HG03139 (cell line): ENCODE results near the gene NEDD1.

Experiments used
- ATAC-seq: cut with Tn5 transposase; IDR thresholded peaks from one replicate; pipeline ENCODE4 v1.9.1; 2021; ENCODE audit not compliant: unreplicated experiment

Gene NEDD1

DNA sequence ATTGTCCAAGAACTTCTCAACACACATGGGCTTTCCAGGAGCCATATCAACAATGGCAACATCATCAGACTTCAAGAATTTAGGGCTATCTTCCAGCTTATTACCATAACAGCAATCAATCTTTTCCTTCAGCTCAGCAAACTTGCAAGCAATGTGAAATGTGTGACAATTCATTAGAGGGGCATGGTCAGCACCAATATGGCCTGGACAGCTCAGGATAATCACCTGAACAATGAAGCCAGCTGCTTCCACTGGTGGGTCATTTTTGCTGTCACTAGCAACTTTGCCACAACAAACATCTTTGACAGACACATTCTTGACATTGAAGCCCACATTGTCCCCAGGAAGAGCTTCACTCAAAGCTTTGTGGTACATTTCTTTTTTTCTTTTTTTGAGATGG lies 5.9 kb upstream of the NEDD1 start:
- ATAC-seq: no peak

DNA sequence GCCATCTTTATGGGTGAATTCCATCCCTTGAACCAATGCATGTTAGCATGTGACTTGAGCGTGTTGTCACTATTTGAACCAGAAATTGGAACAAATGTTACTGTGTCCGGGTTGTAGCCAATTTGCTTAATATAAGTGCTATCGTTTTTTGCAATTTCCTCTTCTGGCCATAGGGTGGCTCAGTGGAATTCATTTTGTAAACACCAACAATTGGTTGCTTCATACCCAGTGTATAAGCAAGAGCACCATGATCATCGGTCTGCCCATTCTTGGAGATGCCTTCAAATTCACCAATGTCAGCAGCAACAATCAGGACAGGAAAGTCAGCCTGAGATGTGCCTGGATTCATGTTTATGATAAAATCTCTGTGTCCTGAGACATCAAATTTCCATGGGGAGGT lies 5.0 kb upstream of the NEDD1 start:
- no peak for ATAC-seq

DNA sequence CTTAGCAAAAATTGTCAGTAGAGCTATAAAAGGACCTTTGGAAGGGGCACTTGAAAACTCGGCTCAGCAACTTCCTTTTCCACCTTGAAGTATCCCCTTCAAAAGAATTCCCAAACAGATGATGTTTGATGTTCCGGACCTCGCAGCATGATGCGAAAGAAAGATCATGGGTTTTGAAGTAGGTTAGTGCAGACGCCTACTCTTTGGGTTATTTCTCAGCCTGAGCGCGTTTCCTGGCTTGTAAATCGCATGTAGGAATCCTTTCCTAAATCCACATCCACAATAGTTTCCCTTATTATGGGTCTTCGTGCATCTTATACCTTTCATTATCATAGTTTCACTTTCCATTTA lies 584 bp upstream of the NEDD1 start:
- ATAC-seq: no peak

DNA sequence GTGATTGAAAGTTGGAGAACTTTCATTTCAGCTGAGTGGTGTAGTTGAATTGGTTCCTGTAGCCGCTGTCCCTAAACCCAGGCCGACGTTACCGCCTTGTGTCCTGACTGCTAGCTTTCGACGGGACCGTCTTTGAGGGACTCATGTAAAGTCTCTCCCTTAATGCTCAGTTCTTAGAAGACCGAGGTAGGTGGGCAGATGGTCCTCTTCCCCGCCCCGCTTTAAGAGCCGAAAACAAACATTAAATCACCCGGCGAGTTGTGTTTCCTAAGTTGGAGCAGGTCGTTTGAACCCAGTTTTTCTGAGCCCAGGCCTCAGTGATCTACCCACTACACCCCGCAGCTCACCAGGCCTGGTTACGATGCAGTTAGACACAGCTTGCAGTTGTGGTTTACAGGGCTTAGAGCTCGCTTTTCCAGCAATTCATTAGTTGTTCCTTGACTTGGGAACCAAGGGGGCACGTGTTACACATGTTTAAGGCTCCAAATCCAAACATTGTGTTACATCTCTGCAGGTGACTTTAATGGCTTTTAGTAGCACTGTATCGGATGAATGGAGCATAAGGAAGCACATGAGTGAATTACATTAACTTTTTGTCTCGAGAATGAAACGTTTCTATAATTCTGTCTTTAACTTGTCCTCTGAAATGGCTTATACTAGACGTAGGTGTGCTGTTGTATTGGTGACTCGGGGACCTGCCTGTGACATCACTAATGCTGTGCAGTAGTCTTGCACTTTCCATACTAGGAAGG lies 790 bp downstream of the NEDD1 start:
- ATAC-seq: peak; percentile 12

- ATAC-seq: no peak
These were observed 1.3 kb downstream of the NEDD1 start for GRCh38 chr12:96908423-96908675.

DNA sequence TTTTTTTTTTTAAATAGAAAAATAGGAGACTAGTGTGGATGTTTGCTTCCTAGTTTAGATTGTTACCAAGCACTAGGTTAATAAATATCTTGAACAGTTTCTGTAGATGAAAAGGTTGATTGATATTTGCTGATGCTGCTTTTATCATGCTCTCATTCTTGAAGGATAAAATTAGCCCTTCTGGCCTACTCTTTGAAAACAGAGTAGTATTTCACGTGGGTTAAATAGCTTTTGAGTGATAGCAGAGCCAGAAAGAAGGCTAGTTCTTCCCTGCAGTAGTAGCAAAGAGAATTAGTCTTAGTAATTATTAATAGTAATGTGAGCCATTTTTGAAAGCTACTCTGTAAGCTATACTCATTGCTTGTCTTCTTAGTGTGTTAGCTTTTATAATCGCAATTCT lies 5.2 kb downstream of the NEDD1 start:
- ATAC-seq: no peak

DNA sequence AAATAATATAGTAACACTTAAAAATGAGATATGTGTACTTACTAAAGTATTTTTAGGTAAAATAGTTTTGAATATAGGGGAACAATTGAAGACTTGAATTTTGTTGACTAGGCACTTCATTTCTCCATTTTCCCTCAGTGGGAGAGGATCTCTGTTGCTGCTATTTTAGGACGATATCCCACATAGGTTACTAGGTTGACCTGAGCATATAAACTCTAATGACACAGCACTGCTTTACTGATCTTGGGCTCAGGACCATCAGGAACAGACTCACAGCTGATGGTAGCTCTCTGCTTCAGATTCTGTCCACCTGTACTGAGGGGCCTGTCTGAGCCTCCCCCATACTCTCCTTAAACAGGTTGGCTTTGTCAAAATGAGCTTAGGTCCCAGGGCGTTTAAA lies 5.9 kb downstream of the NEDD1 start:
- no peak for ATAC-seq

DNA sequence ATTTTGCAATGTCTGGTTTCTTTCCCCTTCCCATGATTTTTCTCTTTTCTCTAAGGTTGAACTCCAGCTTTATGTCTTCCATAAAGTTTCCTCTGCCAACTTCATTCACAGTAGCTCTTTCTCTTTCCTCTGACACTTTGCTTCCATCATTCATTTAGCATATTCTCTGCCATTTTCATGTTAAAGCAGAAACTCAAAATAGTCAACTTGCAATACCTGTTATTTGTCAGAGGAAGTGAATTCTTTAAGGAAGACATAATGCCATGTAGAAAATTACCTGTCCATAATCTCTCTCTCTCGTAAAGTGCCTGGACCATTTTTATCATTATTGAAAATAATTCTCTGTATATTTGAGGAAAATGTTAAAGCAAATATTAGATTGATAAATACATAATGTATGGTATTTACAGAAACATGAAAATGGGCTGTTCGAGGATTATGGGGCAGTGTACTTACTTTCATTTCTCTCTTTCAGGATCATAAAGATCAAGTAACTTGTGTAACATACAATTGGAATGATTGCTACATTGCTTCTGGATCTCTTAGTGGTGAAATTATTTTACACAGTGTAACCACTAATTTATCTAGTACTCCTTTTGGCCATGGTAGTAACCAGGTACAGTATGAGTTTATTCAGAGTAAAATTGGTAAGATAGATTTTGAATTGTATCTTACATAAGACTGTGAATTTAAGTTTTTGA lies 12.6 kb downstream of the NEDD1 start:
- no peak for ATAC-seq

GRCh38 chr12:96948782-96949181 lies 41.7 kb downstream of the NEDD1 start:
- no peak for ATAC-seq

- no peak for ATAC-seq
These were observed 72.5 kb downstream of the NEDD1 start for GRCh38 chr12:96979532-96979931.

- ATAC-seq: no peak
These were observed 73.9 kb downstream of the NEDD1 start for GRCh38 chr12:96980991-96981414.

- ATAC-seq: no peak
These were observed 74.9 kb downstream of the NEDD1 start for GRCh38 chr12:96981911-96982310.

DNA sequence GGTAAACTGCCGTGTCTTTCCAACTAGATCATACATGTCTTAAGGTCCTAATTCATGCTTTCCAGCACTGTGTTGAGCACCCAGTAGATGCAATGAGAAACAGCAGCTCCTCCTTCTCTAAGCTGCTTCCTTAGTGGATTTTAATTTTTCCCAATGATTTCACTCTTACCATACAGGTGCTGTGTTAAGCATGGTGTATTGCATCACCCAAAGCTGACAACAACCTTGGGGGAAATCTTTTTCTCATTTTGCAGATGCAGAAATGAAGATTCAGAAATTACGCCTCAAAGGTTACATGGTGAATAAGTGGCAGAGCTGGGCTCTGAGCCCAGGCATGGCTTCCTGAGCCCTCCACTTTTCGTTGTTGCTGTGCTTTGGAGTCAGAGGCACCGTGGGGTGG lies 75.6 kb downstream of the NEDD1 start:
- no peak for ATAC-seq

GRCh38 chr12:96985515-96986362 lies 78.7 kb downstream of the NEDD1 start:
- ATAC-seq: peak; percentile 73

- ATAC-seq: no peak
These were observed 79.9 kb downstream of the NEDD1 start for GRCh38 chr12:96986883-96987523.

DNA sequence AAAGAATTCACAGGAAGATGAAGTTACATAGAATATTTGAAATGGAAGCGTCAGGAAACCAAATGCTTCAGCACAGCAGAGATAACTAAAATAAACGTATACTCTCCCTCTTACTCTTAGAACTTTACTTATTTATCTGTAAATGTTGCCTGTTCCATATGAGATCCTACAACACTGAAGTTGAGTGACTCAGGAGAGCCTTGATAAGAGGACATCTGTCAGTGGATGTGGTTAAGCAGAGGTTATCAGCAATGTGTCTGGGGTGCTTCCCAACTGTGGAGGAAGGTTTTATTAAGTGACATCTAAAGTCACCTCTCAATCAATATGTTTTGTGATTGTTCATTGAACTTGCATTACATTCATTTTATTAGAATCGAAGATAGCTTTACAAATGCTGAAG lies 81.9 kb downstream of the NEDD1 start:
- ATAC-seq: no peak

DNA sequence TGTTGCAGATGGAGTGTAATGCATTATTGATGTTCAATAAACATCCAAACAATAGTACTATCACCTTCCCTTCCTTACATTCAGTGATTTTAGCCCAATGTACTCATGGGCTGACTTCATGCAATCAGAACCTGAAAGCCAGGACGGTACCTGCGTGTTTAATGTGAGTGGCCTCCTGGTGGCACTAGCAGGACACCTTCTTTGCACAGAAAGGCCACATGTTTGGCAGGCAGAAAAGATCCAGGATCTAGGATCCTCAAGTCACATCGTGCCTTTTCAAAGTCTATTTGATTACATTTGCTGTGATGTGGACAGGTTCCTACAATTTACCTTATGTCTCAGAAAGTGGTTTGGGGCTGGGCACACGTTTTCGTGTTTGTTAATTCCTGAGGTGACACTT lies 82.9 kb downstream of the NEDD1 start:
- ATAC-seq: no peak

GRCh38 chr12:96994900-96995299 lies 87.8 kb downstream of the NEDD1 start:
- no peak for ATAC-seq

- ATAC-seq: no peak
These were observed 88.8 kb downstream of the NEDD1 start for GRCh38 chr12:96995861-96996260.

DNA sequence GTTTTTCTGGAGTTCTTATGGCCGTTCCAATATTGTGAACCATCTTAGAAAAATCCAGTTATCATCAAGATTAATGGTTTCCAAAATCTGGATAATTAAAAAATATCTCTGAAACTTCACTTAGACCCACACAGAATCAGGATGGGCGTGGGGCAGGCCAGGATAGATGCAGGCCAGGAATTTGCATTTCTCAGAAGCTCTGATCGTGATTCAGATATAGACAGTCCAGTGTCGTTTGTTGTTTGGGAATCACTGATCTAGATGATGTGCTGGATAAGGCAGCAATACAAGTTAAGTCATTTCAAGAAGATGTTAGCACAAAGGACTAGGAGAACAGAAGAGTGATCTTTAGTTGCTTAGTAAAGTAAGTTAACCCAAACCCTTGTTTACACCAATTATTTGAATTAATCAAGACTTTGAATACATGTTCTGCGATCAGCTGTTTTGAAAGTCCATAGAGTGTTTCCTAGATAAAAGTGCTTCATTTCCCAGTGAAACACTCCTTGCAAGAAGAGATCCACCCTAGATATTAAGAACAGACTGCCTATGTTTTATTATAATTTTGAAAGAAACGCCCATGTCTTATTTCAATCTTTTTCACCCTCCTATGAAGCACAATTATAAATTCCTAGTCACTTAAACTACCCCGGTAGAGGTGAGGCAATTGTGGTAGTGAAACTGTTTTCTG lies 90.9 kb downstream of the NEDD1 start:
- ATAC-seq: no peak

- no peak for ATAC-seq
These were observed 96.2 kb downstream of the NEDD1 start for GRCh38 chr12:97003276-97003675.
